PFSK-1 (cell line): Measurements from ENCODE around the gene OR51I1.

Experiments
- FOXP2 ChIP-seq: optimal IDR thresholded peaks from 2 replicates; pipeline ENCODE3; 2011; ENCODE audit warnings: borderline replicate concordance, control low read depth, inconsistent platforms; ENCODE audit not compliant: insufficient read depth; ENCODE audit errors: extremely low read length, extremely low read depth
- POLR2AphosphoS5 ChIP-seq: IDR thresholded peaks from 2 replicates; pipeline ENCODE4 v1.6.1; 2012; ENCODE audit warnings: low read depth, mild to moderate bottlenecking, control low read depth, low read length, moderate library complexity
- SIN3A ChIP-seq: IDR thresholded peaks from 2 replicates; pipeline ENCODE4 v1.6.1; 2012; ENCODE audit warnings: mild to moderate bottlenecking, low read length, moderate library complexity, borderline replicate concordance; ENCODE audit not compliant: insufficient read depth
- TAF1 ChIP-seq: IDR thresholded peaks from 2 replicates; pipeline ENCODE4 v1.6.1; 2012; ENCODE audit warnings: low read length, control low read depth, borderline replicate concordance; ENCODE audit not compliant: insufficient read depth
- TF ChIP-seq, protein P1 (sequence below), 2 experiments: IDR thresholded peaks; 2 replicates each; pipeline versions ENCODE4 v1.6.1 to v1.8.0; 2011 to 2012; ENCODE audit warnings: low read depth in 2 of 2, low read length in 2 of 2, control low read depth in 1 of 2, inconsistent platforms in 1 of 2, mild to moderate bottlenecking in 1 of 2, moderate library complexity in 1 of 2; ENCODE audit not compliant: insufficient read depth in 1 of 2

Gene OR51I1

DNA sequence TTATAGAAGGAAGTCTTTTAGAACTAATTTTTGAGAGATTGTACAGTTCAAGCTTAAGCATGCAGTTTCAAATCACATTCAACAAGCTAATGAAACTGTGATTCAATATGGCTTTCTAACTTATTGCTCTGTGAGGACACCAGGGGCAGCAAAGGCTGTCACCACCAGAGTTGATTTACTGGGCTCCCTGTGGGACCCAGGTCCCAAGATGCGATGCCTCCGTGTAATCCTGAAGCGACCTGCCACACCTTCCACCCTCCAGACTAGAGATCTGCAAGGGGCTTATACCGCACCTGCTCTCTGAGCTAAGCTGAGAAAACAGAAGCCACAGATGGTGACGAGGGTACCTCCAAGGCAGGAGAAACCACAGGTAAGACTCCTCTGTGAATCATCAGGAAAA is 20.3 kb downstream of the OR51I1 start:
- TF ChIP-seq POLR2AphosphoS5, result no peak
- no peak for TF ChIP-seq FOXP2
- TF ChIP-seq, protein P1, sequence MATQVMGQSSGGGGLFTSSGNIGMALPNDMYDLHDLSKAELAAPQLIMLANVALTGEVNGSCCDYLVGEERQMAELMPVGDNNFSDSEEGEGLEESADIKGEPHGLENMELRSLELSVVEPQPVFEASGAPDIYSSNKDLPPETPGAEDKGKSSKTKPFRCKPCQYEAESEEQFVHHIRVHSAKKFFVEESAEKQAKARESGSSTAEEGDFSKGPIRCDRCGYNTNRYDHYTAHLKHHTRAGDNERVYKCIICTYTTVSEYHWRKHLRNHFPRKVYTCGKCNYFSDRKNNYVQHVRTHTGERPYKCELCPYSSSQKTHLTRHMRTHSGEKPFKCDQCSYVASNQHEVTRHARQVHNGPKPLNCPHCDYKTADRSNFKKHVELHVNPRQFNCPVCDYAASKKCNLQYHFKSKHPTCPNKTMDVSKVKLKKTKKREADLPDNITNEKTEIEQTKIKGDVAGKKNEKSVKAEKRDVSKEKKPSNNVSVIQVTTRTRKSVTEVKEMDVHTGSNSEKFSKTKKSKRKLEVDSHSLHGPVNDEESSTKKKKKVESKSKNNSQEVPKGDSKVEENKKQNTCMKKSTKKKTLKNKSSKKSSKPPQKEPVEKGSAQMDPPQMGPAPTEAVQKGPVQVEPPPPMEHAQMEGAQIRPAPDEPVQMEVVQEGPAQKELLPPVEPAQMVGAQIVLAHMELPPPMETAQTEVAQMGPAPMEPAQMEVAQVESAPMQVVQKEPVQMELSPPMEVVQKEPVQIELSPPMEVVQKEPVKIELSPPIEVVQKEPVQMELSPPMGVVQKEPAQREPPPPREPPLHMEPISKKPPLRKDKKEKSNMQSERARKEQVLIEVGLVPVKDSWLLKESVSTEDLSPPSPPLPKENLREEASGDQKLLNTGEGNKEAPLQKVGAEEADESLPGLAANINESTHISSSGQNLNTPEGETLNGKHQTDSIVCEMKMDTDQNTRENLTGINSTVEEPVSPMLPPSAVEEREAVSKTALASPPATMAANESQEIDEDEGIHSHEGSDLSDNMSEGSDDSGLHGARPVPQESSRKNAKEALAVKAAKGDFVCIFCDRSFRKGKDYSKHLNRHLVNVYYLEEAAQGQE (IDR thresholded peaks at IDR 0.05; ENCODE audit: insufficient read depth in 1 of 2, low read depth in 2 of 2, low read length in 2 of 2), result no peak
- TF ChIP-seq TAF1, result no peak
- TF ChIP-seq SIN3A, result no peak

DNA sequence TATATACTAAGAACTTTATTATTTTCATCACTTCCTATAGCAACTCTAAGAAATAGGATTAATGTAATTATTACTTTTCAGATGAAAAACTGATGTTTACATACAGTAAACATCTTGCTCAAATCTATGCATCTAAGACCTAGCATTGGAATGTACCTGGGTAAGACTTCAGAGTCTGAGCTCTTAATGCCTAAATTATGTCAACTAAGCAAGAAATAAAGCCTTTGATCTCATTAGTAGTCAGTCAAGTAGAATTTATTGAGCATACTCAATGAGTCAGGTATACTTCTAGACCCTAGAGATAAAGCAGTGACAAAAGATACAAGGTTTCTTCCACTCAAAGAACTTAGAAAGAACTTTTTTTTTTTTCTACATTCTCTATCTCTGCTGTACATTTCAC is 36.1 kb downstream of the OR51I1 start:
- TF ChIP-seq TAF1, result no peak
- TF ChIP-seq, protein P1 (IDR thresholded peaks at IDR 0.05; ENCODE audit: insufficient read depth in 1 of 2, low read depth in 2 of 2, low read length in 2 of 2), result no peak
- no peak for TF ChIP-seq POLR2AphosphoS5
- TF ChIP-seq FOXP2, result no peak
- no peak for TF ChIP-seq SIN3A

- TF ChIP-seq SIN3A (no peak), TAF1 (no peak), FOXP2 (no peak), POLR2AphosphoS5 (no peak)
- TF ChIP-seq, protein P1 (IDR thresholded peaks at IDR 0.05; ENCODE audit: insufficient read depth in 1 of 2, low read depth in 2 of 2, low read length in 2 of 2), result no peak
These were observed 42.4 kb downstream of the OR51I1 start for GRCh38 chr11:5398936-5399335.

- TF ChIP-seq POLR2AphosphoS5 (no peak), FOXP2 (no peak)
These were observed 47.2 kb downstream of the OR51I1 start for GRCh38 chr11:5394091-5394490.
